Measurements from ENCODE around the gene SP140.
"Not testable (repeated sequence)": the region's sequence is repeated elsewhere in the genome, so short reads cannot be mapped to it uniquely, and the experiment has no call there.

The SP140 gene

DNA sequence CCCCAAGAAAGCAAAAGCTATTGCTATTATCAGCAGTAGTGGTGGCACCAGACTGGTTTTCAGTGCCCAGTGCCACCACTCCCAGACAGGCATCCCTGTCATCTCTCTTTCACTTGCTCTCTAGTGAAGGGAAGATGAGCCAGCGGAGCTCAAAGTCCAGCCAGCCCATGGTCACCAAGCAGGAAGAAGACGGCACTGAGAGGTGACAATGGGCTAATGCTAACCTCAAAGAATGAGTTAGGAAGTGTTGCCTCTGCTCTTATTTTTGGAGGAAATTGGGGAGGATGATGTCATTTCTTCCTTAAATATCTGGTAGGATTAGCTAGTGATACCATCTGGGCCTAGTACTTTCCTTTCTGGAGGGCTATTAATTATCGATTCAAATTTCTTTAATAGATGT, 1.7 kb downstream of the SP140 start:
- DNase-seq, result no peak

DNA sequence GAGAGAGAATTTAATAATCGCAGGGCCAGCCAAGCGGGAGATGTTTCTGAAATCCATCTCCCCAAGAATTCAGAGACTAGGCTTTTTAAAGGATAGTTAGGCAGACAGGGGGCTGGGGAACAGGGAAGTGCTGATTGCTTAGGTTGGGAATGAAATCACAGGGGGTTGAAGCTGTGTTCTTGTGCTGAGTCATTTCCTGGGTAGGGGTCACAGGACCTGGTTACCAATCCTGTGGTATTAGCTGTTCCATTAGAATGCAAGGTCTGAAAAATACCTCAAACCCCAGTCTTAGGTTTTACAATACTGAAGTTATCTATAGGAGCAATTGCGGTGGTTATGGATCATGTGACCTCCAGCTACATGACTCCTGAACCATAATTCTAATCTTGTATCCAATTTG, 4.6 kb downstream of the SP140 start:
- DNase-seq, result no peak

DNA sequence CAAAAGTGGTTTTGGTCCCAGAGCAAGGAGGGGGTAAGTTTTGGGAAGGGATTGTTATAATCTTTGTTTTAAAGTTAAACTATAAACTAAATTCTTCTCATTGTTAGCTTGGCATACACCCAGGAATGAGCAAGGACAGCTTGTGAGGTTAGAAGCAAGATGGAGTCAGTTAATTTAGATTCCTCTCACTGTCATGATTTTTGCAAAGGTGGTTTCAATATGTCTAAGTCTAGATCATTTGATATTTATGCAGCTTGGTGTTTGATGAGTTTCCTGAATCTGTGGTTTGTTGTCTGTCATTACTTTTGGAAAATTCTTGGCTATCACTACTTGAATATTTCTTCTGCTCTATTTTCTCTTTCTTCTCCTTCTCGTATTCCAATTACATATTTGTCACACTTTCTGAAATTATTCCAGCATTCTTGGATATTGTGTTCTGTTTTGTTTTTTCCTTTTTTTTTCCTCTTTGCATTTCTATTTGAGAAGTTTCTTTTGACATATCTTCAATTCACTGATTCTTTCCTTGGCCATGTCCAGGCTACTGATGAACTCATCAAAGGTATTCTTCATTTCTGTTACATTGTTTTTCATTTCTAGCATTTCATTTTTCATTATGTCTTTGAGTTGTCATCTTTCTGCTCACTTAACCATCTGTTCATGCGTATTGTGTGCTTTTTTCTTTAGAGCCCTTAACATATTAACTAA, 5.1 kb downstream of the SP140 start:
- DNase-seq, result no peak

DNA sequence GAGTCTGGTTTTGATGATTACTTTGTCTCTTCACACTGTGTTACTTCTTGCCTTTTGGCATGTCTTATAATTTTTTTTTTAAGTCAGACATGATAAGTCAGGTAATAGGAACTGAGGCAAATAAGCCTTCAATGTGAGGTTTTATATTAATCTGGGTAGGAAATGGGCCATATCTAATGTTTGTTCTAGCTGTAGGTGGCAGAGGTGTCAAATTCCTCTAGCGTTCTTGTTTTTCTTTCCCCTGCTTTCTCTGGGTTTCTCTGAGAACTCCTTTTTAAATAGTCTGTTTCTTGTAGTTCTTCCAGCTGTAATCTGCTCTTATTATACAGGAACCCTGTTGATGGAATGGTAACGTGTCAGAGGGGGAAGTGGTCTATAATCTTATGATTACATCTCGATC, 5.7 kb downstream of the SP140 start:
- DNase-seq, result no peak

DNA sequence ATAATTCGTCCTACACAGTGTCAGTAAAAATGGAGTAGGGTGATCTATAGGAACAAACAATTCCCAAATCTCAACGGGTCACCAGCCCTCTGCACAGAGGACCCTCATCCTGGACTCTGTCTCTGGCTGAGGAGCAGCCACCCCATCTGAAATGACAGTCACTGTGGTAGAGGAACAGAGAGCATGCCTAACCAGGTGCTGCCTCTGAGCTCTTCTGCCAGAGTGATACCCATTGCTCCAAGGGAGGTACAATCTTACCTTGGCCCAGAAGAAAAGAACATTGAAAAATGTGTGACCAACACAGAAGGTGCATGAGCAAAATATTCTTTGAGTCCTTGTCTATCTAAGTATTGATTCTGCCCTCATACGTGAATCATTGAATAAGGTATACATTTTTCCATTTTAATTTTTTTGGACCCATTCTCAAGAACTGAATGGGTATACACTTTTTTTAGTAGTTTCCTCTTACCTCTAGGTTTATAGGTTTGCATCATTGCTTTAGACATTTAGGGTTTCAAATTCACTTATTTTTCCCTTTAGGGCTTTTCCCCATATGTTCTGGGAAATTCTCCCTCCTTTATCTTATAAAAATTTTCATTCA, 8.7 kb downstream of the SP140 start:
- no peak for DNase-seq

DNA sequence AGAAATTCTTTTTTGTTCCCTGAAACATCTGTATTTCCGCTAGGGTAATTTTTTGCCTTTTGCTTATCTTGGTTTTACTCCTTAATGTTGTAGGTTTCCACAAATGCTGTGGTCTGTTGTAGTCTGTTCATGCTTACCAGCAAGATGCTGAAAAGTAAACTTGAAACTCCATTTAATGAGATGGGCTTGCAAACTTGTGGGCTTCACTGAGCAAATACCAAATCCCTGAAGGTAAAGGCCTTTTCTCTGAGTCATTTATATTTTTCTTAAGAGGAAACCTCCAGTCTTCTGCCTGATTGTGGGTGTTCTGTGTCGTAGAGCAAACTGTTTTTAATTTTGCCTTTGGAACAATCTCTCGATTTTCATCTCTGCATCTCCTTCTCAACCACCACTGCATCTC, 9.3 kb downstream of the SP140 start:
- DNase-seq, result no peak

DNA sequence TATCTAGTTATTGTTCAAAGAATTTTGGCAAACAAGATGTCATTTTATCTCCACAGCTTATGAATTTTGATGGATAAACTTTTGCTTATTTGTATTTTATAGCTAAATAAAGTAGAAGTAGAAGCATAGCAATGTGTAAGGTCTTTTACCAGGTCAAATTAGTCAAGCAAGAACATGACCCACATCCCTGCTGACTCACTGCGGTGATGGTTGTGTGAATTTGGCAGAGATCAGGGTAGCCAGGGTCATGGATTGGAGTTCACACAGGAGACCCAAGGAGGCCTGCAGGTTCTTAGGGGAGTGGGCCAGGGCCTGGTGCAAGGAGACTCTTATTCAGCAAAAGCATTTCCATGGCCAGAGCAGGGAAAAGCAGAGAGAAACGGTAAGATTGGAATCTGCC, 18.7 kb downstream of the SP140 start:
- DNase-seq, result no peak

DNA sequence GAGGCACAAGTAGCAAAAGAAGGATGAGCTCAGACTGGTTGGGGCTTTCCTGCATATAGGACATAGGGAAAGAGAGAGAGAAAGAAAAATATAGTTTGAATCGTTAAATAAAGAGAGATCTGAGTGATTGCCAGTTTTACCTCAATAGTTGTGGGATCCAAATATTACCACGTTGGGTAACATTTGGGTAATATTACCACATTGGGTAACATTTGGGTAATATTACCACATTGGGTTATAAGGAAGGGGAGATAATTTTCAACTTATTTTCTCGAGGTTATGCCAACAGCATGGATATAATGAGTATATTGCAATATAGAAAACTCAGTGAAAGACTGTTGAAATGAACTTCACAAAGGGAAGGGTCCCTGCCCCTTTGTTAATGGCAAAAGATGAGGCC, 20.7 kb downstream of the SP140 start:
- DNase-seq, result no peak

DNA sequence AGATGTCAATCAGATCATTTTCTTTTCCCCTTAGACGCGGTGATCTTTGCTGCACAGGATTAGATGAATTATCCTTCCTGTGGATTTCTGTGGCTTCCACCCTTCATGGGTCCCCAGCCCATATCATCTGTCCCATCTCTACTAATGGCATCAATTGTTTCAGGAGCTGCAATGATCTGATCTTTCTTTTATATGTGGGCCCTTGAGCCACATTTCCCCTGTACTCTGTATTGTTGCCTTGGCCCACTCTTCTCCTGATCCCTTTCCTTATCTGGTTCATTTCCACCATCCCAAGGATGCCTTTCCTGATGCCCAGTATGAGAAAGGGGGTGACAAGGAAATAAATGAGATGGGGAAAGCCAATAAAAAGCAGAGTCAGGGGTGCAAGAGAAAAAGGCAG, 24.7 kb downstream of the SP140 start:
- no peak for DNase-seq

DNA sequence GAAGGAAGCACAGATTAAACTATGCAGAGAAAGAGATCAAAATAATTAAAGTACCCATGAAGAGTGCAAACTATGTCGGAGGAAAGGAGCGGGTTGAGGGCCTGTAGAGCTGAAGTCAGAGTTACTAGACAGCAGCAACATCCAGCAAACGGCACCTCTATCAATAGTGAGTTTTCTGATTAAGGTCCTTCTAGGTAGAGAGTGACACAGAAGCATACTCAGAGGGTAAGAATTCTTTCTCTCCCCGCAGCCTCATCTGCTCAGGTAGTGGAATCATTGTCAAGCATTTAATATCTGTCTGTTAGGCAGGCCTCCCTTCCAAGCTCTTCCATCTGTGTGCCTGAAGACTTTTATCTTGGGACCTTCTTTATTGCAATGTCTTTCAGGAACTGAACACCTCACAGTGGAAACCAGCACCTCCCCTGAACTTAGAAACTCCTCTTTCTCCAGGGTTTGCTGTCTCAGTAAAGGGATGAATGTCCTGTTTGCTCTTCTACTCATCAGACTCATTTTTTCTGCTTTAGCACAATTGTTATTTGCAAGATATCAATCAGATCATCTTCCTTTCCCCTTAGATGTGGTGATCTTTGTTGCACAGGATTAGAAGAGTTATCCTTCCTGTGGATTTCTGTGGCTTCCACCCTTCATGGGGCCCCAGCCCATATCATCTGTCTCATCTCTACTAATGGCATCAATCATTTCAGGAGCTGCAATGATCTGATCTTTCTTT, 28.8 kb downstream of the SP140 start:
- DNase-seq, result no peak

DNA sequence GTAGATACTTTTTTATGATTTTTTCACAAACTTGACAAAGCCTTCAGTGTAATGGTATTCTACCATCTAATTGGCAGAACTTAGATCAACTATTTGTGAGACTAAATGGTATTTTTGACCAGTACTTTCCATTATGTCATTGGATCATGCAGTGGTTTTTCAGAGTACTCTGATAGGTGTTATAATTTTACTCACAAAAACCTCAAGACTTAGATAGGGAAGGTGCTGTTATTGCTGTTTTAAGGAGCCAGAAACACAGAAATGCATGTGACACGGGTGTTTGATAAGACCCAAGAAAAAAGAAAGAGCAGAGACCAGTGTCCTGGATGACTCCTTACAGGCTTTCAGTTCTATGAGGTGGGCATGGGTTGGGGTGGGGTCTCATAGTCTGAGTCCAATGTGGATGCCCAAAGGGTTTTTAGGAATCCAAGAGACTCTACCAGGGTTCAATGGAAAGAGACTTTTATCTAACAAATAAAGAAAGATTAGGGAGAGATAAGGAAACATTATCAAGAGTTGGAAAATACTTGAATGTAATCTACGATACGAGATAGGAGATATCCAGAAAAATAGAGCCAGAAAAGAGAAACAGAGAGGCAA, 31.3 kb downstream of the SP140 start:
- DNase-seq, result no peak

DNA sequence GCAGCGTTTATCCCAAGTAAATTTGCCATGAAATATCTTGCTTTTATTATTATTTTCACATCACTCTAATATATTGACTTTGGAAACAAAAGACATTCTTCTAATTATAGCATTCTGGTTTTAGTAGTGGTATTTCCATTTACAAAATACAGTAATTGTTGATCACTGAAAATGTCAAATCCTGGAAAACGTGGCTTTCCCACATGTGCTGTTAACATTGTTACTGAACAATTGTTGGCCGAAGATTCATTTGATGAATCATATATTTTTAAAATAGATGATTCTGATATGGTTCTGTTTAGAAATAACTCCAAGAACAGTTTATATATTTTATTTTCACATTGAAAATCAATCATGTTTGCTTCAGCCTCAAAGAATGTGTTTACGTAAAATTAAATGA, 32.9 kb downstream of the SP140 start:
- DNase-seq, result no peak

DNA sequence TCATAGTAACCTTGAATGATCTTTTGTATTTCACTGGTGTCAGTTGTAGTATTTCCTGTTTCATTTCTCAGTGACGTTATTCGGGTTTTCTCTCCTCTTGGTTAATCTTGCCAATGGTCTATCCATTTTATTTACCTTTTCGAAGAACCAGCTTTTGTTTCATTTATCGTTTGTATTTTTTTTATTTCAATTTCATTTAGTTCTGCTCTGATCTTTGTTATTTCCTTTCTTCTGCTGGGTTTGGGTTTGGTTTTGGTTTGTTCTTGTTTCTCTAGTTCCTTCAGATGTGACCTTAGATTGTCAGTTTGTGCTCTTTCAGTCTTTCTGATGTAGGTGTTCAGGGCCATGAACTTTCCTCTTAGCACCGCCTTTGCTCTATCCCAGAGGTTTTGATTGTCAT, 36.7 kb downstream of the SP140 start:
- no peak for DNase-seq

DNA sequence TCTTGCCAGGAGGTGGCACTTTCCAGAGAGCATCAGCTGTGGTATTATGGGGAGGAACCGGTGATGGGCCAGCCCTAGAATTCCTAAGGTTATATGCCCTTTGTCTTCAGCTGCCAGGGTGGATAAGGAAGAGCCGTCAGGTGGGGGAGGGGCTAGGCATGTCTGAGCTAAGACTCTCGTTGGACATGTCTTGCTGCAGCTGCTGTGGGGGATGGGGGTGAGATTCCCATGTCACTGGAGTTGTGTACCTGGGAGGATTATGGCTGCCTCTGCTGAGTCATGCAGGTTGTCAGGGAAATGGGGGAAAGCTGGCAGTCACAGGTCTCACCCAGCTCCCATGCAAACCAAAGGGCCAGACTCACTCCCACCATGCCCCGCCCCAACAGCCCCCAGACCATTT, 39.4 kb downstream of the SP140 start:
- DNase-seq, result not testable (repeated sequence)

DNA sequence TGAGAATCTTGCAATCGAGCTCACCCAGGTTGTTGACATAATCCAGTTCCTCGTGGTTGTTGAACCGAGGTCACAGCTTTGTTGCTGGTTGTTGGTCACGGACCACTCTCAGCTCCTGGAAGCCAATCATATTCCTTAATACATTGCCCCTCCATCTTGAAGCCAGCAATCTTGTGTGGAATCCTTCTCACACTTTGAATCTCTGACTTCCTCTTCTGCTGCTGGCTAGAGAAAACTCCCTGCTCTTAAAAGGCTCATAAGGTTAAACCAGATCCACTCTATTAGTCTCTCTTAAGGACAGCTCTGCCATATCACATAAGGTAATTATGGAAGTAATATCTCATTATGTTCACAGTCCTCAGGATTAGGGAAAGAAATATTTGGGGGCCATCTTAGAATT, 41.1 kb downstream of the SP140 start:
- no peak for DNase-seq

DNA sequence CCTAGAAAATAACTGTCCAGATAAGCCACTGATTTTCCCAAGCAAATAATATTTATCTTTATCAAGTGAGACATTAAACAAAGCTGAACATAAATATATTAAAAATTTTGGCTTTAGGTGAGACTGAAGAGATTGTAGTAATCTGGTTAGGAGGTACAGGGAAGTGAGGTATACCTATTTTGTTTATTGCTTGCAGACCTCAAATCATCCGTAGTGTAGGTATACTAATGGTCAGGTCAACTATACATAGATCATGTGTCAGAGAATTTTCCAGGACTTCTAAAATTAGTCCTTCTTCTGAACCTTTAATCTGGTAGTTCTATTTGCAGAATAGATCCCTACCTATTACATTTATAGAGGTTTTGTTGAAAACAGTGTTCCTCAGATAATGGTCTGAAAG, 41.5 kb downstream of the SP140 start:
- DNase-seq, result no peak

DNA sequence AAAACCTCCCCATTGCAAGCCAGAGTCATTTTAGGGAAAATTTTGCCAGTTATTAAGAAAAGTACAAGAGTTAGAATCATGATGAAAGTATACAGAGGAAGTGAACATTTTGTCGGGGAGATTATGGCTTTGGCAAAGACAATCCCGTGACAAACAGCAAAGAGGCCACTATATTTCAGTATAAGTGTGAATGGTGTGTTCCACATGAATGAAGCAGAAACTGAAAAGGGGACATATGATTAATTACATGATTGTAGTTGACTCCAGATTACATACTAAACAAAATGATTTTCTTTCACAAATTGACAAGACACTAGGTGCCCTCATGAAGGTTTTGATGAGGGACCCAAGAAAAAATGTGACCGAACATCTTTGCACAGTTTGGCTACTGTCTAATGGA, 42.0 kb downstream of the SP140 start:
- no peak for DNase-seq

DNA sequence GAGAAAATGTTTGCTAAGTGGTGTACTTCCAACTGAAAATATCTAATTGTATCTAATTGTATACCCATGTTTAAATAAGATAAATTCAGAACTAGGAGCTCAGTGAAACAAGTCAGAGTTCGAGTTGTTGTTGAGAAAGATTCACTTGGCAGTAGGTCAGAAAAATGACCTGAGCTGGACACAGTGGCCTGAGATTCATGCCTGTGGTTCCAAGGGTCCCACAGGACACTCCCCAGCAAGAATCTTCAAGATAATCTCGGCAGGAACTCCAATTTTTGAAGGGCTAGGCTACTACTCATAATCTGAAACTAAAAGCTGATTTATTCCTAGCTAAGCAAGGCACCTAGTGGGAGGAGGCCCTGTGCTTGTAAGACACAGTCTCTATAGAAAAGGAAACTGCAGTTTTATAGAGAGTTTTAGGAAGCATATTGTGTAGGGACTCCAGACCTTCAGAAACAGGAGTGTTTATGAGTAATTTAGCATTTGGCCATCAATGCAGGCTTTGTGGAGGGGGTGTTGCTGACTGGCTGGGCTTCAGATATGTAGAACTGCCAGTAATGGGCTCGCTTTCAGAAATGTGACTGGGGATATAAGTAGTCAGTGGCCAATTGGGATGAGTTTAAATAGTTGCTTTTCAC, 43.2 kb downstream of the SP140 start:
- no peak for DNase-seq

DNA sequence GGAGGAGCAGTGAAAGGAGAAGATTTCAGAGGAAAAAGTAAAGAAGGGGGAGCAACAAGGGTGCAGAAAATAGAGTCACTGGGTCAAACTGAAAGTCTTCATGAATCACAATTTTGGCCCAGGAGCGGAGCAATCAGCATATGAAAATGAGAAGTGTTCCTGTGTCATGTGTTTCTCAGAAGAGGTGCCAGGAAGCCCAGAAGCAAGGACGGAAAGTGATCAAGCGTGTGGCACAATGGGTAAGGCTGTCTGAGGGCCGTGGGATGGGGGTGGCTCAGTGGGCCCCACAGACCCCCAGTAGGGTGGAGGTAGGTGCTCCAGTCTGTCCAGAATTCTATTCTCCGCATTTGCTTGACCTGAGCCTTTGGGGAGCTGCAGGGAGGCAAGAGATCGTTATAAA, 44.2 kb downstream of the SP140 start:
- DNase-seq, result no peak

DNA sequence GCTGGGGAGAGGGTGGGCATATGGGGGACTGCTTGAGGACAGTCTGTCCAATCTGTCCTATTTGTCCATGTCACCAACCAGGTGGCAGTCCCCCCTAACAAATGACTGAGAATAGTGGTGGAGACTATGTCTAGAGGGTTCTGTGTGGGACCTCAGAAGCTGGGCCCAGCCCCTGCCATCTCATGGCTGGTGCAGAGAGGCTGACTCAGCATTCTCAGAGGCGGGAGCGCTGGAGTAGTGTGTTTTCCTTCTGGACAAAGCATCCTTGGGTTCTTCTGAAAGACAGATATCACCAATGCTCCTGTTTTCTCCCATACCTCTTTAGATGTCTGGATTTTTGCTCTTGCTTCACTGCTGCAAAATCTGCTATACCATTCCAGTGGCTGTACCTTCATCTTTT, 57.4 kb downstream of the SP140 start:
- no peak for DNase-seq

DNA sequence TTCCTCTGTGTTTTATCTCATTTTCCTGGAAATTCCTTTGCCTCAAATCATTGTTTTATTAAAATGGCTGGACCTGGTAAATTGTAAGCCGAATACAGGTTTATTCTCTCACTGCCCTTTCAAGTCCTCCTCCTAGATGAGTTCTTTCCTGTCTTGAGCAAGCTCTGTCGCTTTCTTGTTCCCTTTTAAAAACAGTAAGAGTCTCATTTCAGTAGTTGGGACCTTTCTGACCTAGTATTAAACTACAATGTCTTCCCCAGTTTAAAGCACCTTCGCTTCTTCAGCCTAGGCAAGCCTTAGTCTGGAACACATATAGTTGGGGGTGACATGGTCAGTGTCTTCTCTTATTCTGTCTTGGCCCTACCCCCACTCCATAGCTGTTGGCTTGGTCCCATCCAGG, 60.5 kb downstream of the SP140 start:
- no peak for DNase-seq

DNA sequence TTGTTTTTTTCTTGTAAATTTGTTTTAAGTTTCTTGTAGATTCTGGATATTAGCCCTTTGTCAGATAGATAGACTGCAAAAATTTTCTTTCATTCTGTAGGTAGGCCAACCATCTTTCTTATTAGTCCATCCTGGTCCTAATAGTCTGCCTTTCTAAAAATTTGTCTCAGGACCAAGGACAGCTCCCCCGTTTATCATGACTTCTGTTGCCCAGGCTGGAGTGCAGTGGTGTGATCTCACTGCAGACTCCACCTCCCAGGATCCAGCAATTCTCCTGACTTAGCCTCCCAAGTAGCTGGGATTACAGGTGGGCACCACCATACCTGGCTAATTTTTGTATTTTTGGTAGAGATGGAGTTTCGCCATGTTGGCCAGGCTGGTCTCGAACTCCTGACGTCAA, 63.8 kb downstream of the SP140 start:
- DNase-seq, result peak; percentile 40

DNA sequence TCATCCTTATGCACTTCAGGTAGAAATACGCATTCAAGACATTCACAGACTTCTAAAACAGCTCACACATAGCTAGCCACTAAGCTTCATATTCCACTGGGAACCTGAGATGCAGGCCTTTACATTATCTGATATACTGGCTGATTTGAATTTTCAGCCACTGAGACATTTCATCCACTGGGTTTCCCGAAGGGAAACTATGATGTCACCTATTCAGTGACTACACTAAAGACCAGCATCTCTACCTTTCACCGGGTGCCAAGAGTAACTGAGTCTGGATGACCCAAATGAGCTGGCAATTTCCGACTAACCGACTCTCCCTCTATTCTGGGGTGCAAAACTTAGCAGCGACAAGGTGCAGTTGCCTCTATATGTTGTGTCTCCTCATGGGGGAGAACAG, 69.7 kb downstream of the SP140 start:
- no peak for DNase-seq

DNA sequence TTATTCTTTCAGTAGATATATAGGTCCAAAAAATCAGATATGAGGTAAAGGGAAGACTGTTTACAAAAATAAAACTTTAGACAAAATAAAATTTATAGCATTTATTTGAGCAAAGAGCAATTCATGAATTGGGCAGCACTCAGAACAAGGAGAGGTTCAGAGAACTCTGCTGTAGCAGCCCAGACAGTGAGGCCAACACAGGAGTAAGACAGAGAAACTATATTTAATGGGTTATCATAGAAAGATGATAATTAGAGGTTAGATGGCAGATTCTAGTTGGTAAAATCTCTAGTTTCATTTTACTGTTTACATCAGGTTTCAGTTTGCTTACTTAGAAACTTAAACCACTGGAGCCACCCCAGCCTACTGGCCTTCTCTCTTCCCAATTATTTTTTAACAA, 71.4 kb downstream of the SP140 start:
- DNase-seq, result no peak

All from hematopoietic multipotent progenitor cell treated with erythropoietin and hydrocortisone succinate and interleukin-3 and kit ligand, for 8 days (in vitro differentiated cells).